ENCODE results near the gene SPATS2. TPM values are rescaled to one million over a fixed set of nuclear protein-coding genes. Genes with fewer than 3 reads are reported as not detected.

The SPATS2 gene
- total and polyA plus RNA-seq, 2 of the 4 experiments (the other 2 are of a cell fraction) = 50.6 to 63.3 TPM

DNA sequence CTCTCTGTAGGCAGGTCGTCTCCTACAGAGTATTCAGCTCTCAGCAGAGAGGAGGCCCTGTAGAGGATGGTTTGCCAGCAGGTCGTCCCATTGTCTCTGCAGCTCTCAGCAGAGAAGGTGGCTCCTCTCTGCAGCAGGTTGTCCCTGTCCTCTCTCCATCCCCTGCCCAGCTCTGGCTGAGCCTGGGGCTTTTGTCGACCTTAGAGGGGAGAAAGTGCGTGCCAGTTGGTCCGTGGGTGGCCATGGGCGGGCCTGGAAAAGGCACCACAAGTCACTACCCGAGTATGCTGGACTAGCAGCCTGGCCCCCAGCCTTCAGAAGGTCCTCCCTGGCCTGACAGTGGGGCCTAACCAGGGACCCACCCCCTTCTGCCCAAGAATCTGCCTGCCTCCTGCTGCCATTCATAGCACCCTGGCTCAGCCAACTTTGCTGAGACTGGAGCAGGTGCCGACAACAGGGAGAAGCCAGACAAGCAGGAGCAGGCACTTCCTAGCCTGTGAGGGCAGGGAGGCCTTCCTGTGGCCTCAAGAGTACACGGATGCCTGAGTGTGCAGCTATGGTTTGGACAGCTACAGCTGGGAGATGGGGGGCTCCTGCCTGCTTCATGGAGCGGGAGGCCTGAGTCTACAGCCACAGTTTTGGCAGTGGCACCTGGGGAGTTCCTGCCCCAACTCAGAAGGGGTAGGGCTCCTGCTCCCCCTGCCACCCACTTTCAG is 111.8 kb downstream of the SPATS2 start:
- no peak overlapping the region for H3K56ac ChIP-seq (ENCODE audit: extremely low read depth, insufficient read depth, low read length)
- ChIA-PET CTCF (no interaction called here), POLR2A (ENCODE audit: unreplicated experiment) (no interaction called here)
- BruUV-seq (replicated peaks) = no TSS peak
- TF ChIP-seq MXI1 (IDR thresholded peaks at IDR 0.05; ENCODE audit: borderline replicate concordance, low read depth, low read length) (no peak), SMC3 (IDR thresholded peaks at IDR 0.05; ENCODE audit: low read depth, low read length) (no peak), RCOR1 (IDR thresholded peaks at IDR 0.05; ENCODE audit: insufficient replicate concordance, low read length) (no peak), CEBPB (IDR thresholded peaks at IDR 0.05; ENCODE audit: low read depth, low read length) (no peak), POLR2A (IDR thresholded peaks at IDR 0.05; ENCODE audit: low read depth, low read length) (no peak), RAD21 (IDR thresholded peaks at IDR 0.05; ENCODE audit: low read length) (no peak), RFX5 (IDR thresholded peaks at IDR 0.05; ENCODE audit: low read depth, low read length) (no peak), NFE2L2 (IDR thresholded peaks at IDR 0.05; ENCODE audit: low read depth, low read length) (no peak), BHLHE40 (IDR thresholded peaks at IDR 0.05; ENCODE audit: low read depth, low read length) (no peak), MAZ (IDR thresholded peaks at IDR 0.05; ENCODE audit: borderline replicate concordance, low read depth, low read length) (no peak), CHD1 (IDR thresholded peaks at IDR 0.05; ENCODE audit: low read depth, low read length) (no peak), MAFK (IDR thresholded peaks at IDR 0.05; ENCODE audit: low read depth, low read length) (no peak), FOS (IDR thresholded peaks at IDR 0.05; ENCODE audit: low read depth, low read length) (no peak)
- TF ChIP-seq, protein P1, sequence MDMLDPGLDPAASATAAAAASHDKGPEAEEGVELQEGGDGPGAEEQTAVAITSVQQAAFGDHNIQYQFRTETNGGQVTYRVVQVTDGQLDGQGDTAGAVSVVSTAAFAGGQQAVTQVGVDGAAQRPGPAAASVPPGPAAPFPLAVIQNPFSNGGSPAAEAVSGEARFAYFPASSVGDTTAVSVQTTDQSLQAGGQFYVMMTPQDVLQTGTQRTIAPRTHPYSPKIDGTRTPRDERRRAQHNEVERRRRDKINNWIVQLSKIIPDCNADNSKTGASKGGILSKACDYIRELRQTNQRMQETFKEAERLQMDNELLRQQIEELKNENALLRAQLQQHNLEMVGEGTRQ (IDR thresholded peaks at IDR 0.05; ENCODE audit: low read depth, low read length) = no peak
- TF ChIP-seq, protein P2, sequence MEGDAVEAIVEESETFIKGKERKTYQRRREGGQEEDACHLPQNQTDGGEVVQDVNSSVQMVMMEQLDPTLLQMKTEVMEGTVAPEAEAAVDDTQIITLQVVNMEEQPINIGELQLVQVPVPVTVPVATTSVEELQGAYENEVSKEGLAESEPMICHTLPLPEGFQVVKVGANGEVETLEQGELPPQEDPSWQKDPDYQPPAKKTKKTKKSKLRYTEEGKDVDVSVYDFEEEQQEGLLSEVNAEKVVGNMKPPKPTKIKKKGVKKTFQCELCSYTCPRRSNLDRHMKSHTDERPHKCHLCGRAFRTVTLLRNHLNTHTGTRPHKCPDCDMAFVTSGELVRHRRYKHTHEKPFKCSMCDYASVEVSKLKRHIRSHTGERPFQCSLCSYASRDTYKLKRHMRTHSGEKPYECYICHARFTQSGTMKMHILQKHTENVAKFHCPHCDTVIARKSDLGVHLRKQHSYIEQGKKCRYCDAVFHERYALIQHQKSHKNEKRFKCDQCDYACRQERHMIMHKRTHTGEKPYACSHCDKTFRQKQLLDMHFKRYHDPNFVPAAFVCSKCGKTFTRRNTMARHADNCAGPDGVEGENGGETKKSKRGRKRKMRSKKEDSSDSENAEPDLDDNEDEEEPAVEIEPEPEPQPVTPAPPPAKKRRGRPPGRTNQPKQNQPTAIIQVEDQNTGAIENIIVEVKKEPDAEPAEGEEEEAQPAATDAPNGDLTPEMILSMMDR (conservative IDR thresholded peaks at IDR 0.05; ENCODE audit: low read depth, low read length) = no peak
- TF ChIP-seq, protein P3, sequence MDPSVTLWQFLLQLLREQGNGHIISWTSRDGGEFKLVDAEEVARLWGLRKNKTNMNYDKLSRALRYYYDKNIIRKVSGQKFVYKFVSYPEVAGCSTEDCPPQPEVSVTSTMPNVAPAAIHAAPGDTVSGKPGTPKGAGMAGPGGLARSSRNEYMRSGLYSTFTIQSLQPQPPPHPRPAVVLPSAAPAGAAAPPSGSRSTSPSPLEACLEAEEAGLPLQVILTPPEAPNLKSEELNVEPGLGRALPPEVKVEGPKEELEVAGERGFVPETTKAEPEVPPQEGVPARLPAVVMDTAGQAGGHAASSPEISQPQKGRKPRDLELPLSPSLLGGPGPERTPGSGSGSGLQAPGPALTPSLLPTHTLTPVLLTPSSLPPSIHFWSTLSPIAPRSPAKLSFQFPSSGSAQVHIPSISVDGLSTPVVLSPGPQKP (IDR thresholded peaks at IDR 0.05; ENCODE audit: borderline replicate concordance, low read depth, low read length) = no peak
- H4K91ac ChIP-seq (ENCODE audit: insufficient read depth, low read depth, low read length) = no peak overlapping the region
- no peak overlapping the region for H2AFZ ChIP-seq (replicated peaks; ENCODE audit: low read length, poor library complexity)
- peak overlapping the region; percentile 86 for H2AK9ac ChIP-seq (replicated peaks; ENCODE audit: low read depth, low read length, poor library complexity)
- H2AK5ac ChIP-seq (ENCODE audit: low read depth, low read length) = no peak overlapping the region
- no peaks in the 10 kb centered on the region for H3K9me3 ChIP-seq (ENCODE audit: control insufficient read depth, insufficient read depth, low read length)
- no peak overlapping the region for H3K9ac ChIP-seq (ENCODE audit: low read depth, low read length)
- no peaks in the 10 kb centered on the region for H3K27me3 ChIP-seq (ENCODE audit: control insufficient read depth, insufficient read depth, low read length)
- peaks cover 3% of the 10 kb centered on the region for H3K36me3 ChIP-seq (ENCODE audit: control insufficient read depth, insufficient read depth, low read length)
- peaks cover 6% of the 10 kb centered on the region for H3K4me1 ChIP-seq (ENCODE audit: control insufficient read depth, insufficient read depth, low read length)
- H4K5ac ChIP-seq (ENCODE audit: low read depth, low read length) = no peak overlapping the region
- DNase-seq (no peak), ATAC-seq (ENCODE audit: low read depth) (no peak)
- H3K79me1 ChIP-seq (ENCODE audit: low read depth in 1 of 2, low read length in 2 of 2) = peaks cover 27 to 79% of the 10 kb centered on the region in 2 experiments
- no peak overlapping the region for H2BK120ac ChIP-seq (ENCODE audit: low read depth, low read length)
- no peak overlapping the region for H3K23ac ChIP-seq (ENCODE audit: low read depth, low read length)
- 72% methylated on average over 6 of the region's 10 CpGs; no CpG with 5 or more reads in 1 of the 2 experiments for WGBS, 2 experiments (ENCODE audit: extremely low coverage in 2 of 2, insufficient read length in 1 of 2)
- H2BK5ac ChIP-seq (ENCODE audit: low read depth, low read length, poor library complexity, severe bottlenecking) = no peak overlapping the region
- in situ Hi-C loops (cut with MboI; ENCODE audit: low sequenced_read_pairs) (no loop called here), intact Hi-C loops (cut with micrococcal nuclease) (no loop called here), dilution Hi-C loops (cut with HindIII; ENCODE audit: low sequenced_read_pairs, unreplicated experiment) (no loop called here)
- no peak overlapping the region for H3K4me2 ChIP-seq (ENCODE audit: low read depth, low read length)
- no peak overlapping the region for H2BK15ac ChIP-seq (ENCODE audit: low read depth, low read length)
- H4K20me1 ChIP-seq (ENCODE audit: insufficient read depth, low read length) = peaks cover 22% of the 10 kb centered on the region
- H3K27ac ChIP-seq (ENCODE audit: insufficient read depth, low read length) = no peak overlapping the region
- no peak overlapping the region for H3K4me3 ChIP-seq (ENCODE audit: insufficient read depth, low read depth, low read length)
- no peak overlapping the region for H3K18ac ChIP-seq (ENCODE audit: low read depth, low read length)
- no peak overlapping the region for H4K8ac ChIP-seq (ENCODE audit: low read depth in 2 of 2, low read length in 2 of 2)
- no peak overlapping the region for H3K14ac ChIP-seq (replicated peaks; ENCODE audit: low read depth, low read length)
- H3K9me1 ChIP-seq (ENCODE audit: insufficient read depth, low read length) = peaks cover 9% of the 10 kb centered on the region
- no peak overlapping the region for H3K4ac ChIP-seq (ENCODE audit: low read depth, low read length)
- H2BK20ac ChIP-seq (ENCODE audit: low read depth, low read length) = no peak overlapping the region

Data from IMR-90 (cell line).